NOMO-1 (cell line): Measurements from ENCODE around the gene LAMA5.

Source experiments
- DNase-seq, 2 experiments: peaks; one replicate each; lab custom pipeline; 2025; ENCODE audit not compliant: unreplicated experiment in 2 of 2; lab: John Stamatoyannopoulos, UW

LAMA5 gene

DNA sequence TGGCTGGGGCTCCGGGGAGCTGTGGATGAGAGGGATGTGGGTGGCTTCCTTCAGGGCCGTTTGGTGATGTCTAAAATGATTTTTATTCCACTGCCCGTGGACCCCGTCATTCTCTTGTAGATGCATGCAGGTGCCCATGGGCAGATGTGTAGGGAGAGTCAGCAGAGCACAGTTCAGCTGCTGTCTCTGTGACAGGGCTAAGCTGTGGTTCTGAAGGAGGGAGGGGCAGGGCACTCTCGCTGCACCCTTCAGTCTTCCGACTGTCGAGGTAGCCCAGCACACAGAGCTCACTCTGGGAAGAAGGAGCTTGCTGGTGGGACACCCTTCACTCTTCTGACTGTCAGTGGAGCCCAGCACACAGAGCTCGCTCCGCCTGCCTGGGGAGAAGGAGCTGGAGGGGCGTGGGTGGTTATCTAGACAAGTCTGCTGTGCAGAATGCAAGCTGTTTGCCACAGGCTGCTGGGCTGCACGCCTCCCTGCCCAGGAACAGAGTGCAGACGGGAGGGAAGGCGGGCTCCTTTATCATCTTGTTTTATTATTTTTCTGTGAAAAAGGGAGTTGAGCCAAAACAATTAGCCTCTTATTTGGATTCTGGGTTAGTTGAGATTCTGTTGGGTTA, 92.7 kb downstream of the LAMA5 start:
- no peak for DNase-seq

DNA sequence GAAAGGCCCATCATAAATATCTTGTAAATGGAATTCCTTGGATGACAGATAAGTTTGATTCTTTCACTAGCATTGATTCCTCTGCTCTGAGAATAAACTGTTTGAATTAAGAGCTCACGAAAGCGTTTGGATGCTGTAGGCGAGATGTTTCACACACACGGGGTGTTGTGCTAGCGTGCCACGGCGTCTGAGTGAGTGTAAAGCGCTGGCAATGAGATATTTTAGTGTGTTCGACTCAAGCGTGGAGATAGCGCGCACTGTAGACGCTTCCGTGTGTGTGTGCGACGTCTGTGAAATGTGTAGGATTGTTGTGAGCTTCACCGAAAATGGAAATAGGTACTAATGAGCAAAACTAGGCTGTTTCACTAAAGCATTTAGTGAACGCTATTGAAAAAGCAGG, 93.7 kb downstream of the LAMA5 start:
- no peak for DNase-seq

DNA sequence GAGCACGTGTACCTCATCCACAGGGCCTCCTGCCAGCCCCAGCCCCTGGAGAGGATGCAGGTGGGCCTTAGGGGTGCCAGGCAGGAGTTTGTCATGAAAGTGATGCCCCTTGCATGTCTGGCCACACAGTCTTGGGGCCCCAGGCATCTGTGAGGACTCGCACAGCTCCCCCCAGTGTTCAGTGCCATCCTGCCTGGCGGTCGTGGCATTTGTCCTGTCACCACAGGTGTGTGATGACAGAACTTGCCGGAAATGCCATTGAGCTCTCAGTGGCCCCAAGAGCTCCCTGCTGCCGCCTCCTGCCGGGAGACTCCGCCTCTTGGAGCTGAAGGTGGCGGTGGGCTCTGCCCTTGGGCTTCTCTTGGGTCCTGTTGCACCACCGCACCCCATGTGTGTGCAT, 94.9 kb downstream of the LAMA5 start:
- no peak for DNase-seq

DNA sequence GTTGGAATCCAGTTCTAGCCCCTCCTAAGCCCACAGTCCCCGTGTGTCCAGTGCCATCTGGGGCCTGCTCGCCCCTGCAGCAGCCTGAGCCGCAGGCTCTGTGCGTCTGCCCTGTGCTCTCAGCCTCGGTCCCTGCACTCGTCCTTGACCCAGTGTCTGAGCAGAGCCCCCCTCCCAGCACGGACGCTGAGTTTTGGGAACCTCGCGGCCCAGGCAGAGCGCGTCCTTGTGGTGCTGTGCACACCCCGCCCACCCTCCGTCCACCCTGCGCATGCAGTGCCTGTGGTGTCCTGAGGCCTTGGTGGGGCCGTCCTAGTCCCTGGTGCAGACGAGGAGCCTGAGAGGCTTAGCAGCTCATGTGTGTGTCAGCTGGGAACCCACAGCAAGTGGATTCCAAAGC, 97.2 kb downstream of the LAMA5 start:
- DNase-seq, result no peak

DNA sequence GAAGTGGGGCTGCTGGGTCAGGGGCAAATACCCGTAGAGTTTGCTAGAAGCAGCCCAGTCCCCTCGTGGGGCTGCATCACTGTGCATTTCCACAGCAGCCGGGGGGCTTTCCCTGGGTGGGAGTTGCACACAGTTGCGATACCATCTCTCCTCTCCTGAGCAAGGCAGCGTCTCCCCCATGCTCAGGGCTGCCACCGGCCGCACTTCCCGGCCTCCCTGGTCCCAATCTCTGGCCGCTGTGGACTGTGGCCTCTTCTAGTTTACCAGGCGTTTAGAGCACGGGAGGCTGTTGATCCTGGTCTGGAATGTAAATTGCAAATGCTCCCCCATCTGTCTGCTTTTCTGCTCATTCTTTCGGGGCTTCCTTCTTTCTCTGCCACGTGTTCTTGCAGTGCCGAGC, 97.7 kb downstream of the LAMA5 start:
- no peak for DNase-seq

DNA sequence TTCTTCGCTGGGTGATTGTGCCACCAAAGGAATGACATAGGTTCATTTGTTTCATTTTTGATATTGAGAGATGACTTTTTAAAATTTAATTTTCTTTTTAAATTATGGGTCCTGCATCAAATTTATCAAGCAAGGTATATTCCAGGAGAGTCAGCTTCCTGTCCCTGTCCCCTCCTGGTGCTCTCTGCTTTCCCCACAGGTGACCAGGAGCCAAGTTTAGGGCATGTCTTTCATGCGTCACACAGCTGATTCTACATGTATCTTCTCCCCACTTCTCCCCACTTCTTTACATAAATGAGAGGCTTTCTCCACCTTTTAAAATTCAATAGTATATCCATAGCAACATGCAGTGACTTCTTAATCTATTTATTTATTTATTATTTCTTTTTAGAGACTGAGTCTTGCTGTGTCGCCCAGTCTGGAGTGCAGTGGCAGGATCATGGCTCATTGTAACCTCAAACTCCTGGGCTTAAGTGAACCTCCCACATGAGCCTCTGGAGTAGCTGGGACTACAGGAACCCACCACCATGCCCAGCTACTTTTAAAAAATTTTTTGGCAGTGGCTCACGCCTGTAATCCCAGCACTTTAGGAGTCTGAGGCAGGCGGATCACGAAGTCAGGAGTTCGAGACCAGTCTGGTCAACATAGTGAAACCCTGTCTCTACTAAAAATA, 98.7 kb downstream of the LAMA5 start:
- no peak for DNase-seq

DNA sequence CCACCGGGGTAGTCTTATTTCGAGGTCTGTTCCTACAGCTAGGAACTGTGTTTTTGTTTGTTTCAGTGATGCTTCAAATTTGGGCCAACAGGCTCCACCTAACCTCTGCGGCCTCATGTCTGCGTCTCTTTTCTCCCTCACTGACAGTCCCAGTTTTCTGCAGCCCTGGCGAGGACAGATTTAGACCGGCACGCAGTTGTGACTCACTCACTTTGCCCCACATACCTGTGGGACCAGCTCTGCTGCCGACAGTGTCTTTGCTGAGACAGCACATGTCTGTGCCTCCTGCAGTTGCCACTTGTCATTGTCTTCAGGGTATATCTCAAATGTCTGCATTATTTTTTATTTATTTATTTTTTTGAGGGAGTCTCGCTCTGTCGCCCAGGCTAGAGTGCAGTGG, 99.6 kb downstream of the LAMA5 start:
- no peak for DNase-seq

DNA sequence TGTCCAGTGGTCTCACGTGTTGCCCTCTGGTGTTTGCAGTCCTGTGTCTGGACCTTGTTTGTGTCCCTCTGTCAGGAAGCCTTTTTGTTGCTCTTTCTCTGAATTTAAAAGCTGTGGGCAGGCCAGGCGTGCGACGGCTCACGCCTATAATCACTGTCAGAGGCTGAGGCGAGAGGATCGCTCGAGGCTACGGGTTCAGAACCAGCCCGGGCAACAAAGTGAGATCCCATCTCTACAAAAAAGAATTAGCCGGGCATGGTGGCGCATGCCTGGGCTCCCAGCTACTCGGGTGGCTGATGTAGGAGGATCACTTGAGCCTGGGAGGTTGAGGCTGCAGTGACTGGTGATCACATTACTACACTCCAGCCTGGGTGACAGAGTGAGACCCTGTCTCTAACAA, 100.3 kb downstream of the LAMA5 start:
- DNase-seq, result no peak

DNA sequence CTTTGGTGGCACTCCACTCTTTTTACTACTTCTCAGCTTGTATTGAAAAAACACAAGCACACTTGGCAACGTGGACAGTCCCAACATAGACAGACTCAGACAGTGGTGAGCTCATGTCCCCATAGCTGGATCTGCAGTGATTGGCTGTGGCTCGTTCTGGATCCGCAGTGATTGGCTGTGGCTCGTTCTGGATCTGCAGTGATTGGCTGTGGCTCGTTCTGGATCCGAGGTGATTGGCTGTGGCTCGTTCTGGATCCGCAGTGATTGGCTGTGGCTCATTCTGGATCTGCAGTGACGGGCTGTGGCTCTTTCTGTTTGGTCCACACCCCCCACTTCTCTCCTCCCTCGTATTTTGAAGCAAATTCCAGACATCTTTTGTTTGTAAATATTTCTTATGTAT, 100.8 kb downstream of the LAMA5 start:
- no peak for DNase-seq

DNA sequence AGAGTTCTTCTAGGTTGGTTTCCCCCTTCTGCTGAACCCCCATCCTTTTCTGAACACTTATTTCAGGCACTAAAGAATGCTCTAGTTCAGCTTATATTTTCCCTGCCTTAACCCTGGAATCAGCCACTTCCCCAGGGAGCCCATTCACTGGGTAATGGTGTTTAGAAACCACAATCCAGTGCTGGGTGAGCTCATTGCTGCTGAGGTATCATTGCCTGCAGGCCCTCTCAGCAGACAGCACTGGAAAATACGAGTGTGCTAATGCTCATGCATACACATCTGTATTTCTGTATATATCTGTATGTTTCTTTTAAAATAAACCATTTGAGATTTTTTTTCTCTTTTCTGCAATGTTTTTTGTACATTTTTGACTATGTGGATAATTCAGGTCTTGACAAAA, 101.7 kb downstream of the LAMA5 start:
- DNase-seq, result no peak

DNA sequence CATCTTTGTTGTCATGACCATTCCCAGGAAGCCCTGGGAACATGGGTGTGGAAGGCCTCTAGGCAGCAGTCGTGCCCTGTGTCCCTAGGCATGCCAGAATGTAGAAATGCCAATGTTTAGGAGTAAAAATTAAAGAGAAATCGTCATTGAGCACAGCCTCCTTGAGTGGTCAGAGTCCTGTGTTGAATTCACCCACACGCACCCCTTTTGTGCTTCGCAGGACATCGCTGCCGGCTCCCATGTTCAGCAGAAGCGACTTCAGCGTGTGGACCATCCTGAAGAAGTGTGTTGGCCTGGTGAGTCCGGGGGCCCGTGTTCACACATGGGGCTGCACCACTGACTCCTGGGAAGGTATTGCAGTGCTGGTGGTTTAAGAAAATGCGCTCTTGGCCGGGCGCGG, 103.7 kb downstream of the LAMA5 start:
- DNase-seq, result no peak

DNA sequence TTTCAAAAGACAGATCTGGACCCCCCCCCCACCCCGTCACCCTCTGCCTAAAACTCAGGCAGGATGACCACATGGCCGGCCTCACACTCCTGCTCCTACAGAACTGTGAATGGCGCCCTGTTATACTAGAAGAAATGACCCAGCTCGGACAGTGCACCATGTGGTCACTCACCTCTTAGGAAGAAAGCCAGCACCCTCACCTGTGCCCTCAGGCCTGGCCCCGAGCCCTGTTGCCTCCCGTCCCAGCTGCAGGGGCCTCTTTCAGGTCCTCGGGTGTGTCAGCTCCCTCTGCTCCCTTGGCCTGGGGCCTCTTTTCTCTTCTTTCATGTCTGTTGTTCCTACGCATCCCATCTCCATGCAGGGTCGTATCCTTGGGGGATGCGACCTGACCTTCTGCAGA, 105.0 kb downstream of the LAMA5 start:
- no peak for DNase-seq

DNA sequence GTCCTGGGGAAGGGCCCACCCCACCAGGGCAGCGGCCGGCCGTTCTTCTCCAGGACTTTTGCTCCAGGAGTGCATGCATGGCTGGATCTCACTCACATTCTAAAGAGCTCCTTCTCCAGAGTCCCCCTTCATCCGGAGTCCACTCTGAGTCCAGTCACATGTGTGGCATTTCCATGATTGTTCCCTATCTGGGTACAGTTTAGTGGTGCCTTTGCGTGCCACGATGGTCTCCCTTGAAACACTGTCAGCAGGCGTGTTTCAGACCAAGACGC, 107.9 kb downstream of the LAMA5 start:
- no peak for DNase-seq
